Vagina (tissue), 2 donors: ENCODE results near the gene GPRC5D.

Experiments
- POLR2A ChIP-seq, 2 donors: fragments of 450-650 bp; IDR thresholded peaks; one replicate each; pipeline ENCODE4 v1.6.1; 2017; ENCODE audit warnings: antibody characterized with exemption in 2 of 2, mild to moderate bottlenecking in 2 of 2, moderate library complexity in 2 of 2
- POLR2AphosphoS5 ChIP-seq, 2 donors: sonication (generic); formaldehyde crosslinking; IDR thresholded peaks; one replicate each; pipeline ENCODE4 v1.9.0; 2017; ENCODE audit warnings: antibody characterized with exemption in 2 of 2, mild to moderate bottlenecking in 2 of 2, low read depth in 1 of 2; ENCODE audit not compliant: insufficient read depth in 1 of 2
- TF ChIP-seq, protein P1 (sequence below), 3 experiments: fragments of 450-650 bp in 2 of 3; fragments of 200-600 bp in 1 of 3; sonication (generic) in 1 of 3; IDR thresholded peaks; one replicate each; pipeline ENCODE4 v1.5.1; 2017 to 2019; ENCODE audit warnings: antibody characterized with exemption in 3 of 3, mild to moderate bottlenecking in 2 of 3, moderate library complexity in 2 of 3

DNA sequence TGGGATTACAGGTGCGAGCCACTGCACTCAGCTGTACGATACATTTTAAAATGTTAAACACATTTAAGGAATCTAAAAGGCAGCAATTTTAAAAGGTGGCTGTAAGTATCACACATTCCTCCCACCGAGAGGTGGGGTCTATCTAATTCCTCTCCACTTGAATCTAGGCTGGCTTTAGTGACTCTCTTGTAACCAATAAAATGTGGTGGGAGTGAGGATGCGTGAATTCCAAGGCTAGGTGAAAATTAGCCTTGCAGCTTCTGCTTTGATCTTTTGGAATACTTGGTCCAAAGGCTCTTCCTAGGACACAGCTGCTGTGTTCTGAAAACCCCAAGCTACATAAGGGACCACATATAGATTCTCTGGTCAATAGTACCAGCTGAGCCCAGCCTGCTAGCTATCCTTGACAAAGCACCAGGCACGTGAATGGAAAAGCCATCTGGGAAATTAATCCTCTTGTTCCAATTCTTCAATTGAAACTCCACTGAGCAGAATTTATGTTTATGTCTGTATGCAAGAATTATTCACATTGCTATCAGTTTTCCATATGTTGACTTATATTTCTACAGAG lies 8.8 kb upstream of the GPRC5D start:
- TF ChIP-seq POLR2A (IDR thresholded peaks at IDR 0.05): no peak
- TF ChIP-seq, protein P1, sequence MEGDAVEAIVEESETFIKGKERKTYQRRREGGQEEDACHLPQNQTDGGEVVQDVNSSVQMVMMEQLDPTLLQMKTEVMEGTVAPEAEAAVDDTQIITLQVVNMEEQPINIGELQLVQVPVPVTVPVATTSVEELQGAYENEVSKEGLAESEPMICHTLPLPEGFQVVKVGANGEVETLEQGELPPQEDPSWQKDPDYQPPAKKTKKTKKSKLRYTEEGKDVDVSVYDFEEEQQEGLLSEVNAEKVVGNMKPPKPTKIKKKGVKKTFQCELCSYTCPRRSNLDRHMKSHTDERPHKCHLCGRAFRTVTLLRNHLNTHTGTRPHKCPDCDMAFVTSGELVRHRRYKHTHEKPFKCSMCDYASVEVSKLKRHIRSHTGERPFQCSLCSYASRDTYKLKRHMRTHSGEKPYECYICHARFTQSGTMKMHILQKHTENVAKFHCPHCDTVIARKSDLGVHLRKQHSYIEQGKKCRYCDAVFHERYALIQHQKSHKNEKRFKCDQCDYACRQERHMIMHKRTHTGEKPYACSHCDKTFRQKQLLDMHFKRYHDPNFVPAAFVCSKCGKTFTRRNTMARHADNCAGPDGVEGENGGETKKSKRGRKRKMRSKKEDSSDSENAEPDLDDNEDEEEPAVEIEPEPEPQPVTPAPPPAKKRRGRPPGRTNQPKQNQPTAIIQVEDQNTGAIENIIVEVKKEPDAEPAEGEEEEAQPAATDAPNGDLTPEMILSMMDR (IDR thresholded peaks at IDR 0.05): no peak
- TF ChIP-seq POLR2AphosphoS5 (IDR thresholded peaks at IDR 0.05; ENCODE audit: insufficient read depth in 1 of 2, low read depth in 1 of 2): no peak
